Endometrium (tissue), 2 donors: ENCODE data around the gene LAPTM5.

ENCODE experiments used
- FAIRE-seq: peaks from 2 replicates; lab custom pipeline; 2012; peaks lifted over from hg19 to GRCh38; lab: Jason Lieb, UNC
- donor health status: control.
- donor health status: control.

LAPTM5 gene

GRCh38 chr1:30742300-30742962, 15.1 kb downstream of the LAPTM5 start:
- no peak for FAIRE-seq

DNA sequence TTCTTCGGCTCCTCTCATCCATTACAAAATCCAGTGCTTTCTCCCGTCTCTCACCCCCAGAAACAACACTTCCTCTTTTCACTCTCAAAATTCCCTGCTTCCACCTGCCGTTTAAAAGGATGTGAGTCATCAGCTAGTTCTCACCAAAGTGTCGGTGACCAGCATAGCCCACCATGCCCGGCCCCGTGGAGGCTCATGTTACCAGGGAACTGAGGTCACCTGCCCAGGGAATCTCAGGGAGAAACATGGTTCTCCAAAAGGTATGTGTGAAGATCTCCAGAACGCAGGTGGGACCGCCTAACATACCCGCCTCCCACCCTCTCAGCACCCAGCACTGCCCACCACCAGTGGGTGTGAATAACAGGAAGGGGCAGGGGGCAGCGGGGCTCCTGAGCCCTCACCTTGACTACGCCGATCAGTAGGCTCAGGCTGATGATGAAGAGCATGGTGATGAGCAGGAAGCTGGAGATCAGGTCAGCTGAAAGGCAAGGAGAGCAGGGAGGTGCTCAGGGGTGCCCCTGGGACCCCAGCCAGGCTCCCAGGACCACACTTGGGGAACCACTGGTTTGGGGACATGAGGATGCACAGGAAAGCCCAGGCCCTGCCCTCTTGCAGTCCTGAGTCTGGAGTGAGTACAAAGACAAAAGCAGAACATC, 16.2 kb downstream of the LAPTM5 start:
- FAIRE-seq: no peak

DNA sequence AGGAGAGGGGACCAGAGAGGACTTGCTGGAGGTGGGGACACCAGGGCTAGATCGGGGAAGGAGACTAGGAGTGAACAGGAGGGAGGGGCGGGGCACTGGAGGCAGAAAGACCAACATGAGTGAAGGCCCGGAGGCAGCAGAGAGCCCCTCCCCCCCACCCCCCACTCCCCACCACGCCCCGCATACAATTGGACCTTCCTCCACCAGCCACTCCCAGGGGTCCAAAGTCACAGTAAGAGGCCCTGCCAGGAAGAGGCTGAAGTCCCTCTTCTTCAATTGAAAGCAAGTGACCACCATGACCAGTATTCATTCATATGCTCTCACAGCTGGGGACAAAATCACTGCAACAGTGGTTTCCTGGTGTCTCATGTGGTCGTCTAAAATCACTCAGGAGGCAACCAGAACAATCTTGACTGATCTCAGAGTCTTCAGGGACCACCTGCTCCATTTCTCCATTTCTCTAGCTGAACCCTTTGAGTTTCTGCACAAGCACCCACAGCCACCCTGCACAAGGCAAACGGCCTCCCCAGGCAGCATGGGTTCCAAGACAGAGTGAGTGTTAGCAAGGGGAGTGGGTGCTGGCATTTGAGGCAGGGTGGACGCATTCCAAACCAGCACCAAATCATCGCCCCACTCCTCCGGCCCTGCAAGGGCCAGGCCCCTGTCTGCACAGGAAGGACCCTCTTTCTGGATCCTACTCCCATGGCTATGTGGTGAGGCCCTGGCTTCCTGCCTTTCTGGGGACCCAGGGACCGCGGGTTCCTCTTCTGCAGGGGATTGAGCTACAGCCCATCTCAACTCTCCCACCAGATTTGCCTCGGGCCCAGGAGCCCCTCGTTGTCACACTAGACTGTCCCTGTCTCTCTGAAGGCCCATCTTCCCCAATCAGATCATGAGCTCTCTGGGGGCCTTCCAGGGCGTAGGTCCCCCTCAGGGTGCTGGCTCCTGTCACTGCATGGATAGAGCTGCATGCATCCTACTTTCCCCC, 17.0 kb downstream of the LAPTM5 start:
- no peak for FAIRE-seq

DNA sequence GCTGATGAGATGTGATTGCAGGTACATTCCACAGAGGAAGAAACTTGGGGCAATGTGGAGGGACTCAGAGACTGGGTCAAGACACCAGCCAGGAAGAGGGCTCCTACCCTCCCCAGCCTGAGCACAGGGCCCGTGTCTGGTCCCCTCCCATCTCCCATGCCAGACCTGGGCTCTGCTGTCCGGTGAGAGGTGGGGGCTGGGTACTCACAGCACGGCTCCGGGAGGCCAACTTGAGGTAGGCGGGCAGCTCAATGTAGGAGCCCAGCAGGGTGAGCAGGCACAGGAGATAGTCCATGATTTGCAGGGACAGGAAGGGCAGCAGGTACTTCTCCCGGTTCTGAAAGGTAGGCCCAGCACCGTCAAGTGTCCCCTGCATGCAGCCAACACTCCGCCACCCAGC, 18.0 kb downstream of the LAPTM5 start:
- no peak for FAIRE-seq

DNA sequence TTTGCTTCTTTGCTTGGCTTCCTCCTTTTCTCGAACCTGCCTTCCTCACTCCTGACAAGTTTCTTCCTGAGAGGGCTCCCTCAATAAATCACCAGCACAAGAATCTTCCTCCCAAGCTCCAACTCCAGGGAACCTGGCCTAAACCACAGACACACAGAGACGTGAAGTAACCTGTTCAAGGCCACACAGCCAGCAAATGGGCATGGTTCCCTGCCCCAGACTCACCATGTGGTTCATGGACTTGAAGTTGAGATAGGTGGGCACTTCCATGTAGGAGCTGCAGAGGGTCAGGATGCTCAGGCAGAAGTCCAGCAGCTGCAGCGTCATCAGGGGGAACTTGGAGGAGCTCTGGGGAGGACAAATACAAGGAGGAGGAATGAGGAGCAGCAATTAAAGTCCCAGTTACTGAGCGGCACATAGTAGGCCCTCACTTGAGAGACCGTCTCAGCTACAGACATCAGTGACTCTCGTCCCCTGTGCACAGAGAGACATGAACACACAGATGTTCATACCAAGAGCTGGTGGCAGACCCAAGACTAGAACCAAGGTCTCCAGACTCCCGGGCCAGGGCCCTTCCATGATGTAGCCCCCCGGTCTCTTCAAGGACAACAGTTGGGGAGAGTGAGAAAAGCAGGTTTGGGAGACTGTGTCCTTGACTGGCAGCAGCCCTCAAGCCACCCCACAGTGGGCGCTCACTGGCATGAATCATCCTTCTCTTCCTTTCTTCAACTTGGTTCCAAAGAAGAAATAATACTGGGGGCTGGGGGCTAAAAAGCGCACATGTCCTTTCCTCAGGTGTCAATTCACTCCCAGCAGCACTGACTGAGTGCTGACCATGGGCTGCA, 18.6 kb downstream of the LAPTM5 start:
- no peak for FAIRE-seq

DNA sequence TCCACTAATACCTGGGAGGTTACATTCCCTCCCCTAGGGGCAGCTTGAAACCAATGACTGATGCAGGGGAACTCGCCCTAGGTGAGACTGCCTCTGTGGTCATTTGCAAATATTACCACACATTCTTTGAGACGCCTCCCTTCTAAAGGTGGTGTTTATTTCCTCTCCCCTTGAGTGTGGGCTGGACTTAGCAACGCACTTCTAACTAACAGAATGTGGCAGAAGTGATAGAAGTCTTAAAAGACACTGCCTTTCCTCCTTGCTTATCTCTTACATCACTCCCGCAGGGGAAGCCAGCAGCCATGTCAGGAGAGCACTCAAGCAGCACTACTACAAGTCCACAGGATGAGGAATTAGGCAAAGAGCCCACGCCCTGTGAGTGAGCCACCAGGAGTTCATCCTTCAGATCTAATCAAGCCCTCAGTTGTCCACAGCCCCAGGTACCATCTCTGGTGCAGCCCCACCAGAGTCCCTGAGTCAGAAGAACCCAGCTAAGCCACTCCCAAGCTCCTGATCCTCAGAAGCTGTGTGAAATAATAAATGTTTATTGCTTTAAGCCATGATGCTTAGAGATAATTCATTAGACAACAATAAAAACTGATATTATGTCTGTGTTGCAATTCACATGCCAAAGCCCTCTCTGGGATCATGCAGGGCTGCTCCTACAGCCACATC, 19.4 kb downstream of the LAPTM5 start:
- FAIRE-seq: no peak

DNA sequence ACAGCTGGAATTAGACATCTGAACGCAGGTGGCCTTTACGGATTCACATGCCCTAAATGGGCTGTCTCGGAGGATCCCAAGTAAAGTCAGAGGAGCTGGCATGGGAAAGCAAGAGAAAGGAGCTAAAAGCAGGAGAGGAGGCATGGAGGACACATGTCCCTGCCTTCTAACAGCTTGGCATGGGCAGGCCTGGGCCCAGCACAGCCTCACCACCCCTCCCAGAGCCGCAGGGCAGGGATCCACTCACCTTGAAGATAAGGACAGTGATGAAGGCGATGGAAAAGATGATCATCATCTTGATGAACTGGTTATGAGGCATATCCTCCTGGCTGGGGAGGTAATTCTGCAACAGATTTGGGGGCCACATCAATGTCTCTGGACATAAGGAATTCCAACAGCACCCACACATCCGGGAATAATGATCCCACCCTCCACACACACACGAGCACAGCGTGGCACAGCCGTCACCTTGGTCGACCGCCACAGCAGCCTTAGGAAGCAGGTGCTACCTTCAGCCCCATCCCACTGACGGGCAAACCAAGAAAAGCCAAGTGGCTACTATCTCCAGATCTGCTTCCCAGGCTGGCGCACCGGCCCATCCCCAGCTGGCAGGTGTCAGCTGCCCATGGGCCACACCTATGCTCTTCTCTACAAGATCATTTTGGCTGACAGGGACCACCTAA, 20.1 kb downstream of the LAPTM5 start:
- no peak for FAIRE-seq

- no peak for FAIRE-seq
These were observed 21.7 kb downstream of the LAPTM5 start for GRCh38 chr1:30735668-30736498.

- FAIRE-seq: no peak
These were observed 22.4 kb downstream of the LAPTM5 start for GRCh38 chr1:30735124-30735523.

DNA sequence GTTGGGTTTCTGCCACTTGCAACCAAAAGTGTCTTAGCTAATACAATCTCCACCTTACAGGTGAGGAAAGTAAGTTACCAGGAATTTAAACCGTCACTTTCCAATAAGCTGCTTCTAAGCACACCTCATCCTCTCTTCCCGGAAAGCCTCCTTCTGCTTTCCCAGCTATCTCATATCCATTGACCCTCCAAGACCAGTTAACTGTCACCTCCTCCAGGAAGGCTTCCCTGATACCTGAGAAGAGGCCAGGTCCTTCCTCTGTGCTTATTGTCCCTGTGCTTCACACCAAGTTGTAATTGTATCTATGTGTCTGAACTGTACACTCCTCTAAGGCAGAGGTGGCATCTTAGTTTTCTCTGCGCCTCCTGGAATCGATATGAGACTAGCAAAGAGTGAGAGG, 23.0 kb downstream of the LAPTM5 start:
- no peak for FAIRE-seq

DNA sequence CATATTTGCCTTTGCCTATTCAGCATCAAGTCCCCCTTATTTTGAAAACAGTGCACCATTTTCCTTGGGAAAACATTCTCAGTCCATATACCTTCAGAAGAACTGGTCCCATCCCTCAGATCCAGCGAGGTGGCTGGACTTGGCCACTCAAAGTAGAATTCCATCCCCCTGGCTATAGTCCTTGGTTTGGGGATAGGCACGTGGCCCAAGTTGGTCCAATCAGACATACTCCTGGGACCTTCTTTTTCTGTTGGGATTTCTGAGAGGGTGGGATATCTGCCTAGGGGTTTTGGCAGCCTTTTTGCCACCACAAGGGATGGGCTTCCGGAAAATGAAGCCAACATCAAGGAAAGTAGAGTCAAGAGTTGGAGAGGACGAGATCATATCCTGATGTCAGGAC, 23.5 kb downstream of the LAPTM5 start:
- no peak for FAIRE-seq

DNA sequence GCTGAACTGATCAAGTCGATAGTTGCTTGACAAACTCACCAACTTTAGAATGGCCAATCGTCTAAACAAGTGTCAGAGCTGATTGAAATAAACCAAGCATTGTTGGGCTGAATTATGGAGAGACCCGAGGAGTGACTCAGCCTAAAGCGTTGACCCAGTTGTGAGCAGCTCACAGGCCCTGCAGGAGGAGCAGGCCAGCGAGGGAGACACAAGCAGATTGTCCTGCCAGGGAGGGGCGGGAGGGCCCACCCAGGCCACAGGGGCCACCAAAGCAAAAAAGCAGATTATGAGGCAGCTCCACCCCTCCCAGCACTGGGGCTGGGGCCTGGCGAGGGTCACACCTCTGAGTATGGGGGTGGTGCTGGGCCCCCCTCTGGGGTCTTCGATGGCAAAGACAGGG, 24.1 kb downstream of the LAPTM5 start:
- FAIRE-seq: no peak

DNA sequence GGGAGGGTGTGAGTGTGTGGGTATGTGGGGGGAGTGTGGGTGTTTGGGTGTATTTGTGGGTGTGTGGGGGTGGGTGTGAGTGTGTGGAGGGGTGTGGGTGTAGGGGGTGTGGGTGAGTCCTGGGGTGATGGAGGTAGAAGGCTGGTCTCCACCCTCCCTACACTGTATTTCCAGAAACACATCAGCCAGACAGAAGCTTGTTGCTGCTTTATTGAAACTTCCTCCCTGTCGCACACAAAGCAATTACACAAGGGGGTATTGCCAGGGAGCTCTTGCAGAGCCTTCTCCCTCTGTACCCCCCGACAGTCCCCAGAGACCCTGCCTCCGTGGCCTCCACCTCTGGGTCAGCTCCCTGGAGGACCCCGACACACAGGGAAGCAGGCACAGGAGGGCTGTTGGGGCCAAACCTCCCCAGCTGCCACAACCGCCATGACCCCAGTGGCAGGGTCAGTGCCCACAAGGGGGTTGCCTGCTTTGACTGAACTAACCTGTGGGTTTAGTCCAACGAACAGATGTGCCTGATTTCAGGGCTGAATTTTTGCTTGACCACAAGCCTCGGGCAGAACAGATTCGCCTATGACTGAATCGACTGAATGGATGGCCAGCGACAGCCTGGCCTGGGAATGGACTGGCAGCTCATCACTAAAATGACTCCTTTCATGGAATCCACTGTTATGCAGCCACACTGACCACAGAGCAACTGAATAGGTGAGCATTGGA, 25.1 kb downstream of the LAPTM5 start:
- no peak for FAIRE-seq

- FAIRE-seq: no peak
These were observed 25.7 kb downstream of the LAPTM5 start for GRCh38 chr1:30731806-30732276.

GRCh38 chr1:30731109-30731805, 26.3 kb downstream of the LAPTM5 start:
- FAIRE-seq: no peak

GRCh38 chr1:30730346-30731108, 27.0 kb downstream of the LAPTM5 start:
- FAIRE-seq: no peak

- FAIRE-seq: no peak
These were observed 27.7 kb downstream of the LAPTM5 start for GRCh38 chr1:30729901-30730300.
